Mononuclear cell (primary cell): ENCODE results near the gene BOD1L1. TPM values are rescaled to one million over a fixed set of nuclear protein-coding genes. Genes with fewer than 3 reads are reported as not detected.

Source experiments
- H3K27me3 ChIP-seq: 2 replicates; pipeline ENCODE4 v1.6.0; 2011; ENCODE audit warnings: low read length, control low read depth; ENCODE audit not compliant: insufficient read depth
- H3K4me1 ChIP-seq: 2 replicates; pipeline ENCODE4 v1.5.1; 2011; ENCODE audit warnings: mild to moderate bottlenecking, low read length, control low read depth; ENCODE audit not compliant: insufficient read depth
- H3K4me3 ChIP-seq: 2 replicates; pipeline ENCODE4 v1.5.1; 2011; ENCODE audit warnings: mild to moderate bottlenecking, low read length, moderate library complexity
- H3K9me3 ChIP-seq: 2 replicates; pipeline ENCODE4 v1.5.1; 2011; ENCODE audit warnings: low read depth, mild to moderate bottlenecking, control low read depth, low read length
- total RNA-seq: library from RNA; depleted of rRNA; stranded (reverse); fragments of >200 nt; gene quantifications from one replicate; pipeline ENCODE4 v1.2.3, GENCODE V29; 2012

Gene BOD1L1
- total RNA-seq, 1 donor: 48.7 TPM

DNA sequence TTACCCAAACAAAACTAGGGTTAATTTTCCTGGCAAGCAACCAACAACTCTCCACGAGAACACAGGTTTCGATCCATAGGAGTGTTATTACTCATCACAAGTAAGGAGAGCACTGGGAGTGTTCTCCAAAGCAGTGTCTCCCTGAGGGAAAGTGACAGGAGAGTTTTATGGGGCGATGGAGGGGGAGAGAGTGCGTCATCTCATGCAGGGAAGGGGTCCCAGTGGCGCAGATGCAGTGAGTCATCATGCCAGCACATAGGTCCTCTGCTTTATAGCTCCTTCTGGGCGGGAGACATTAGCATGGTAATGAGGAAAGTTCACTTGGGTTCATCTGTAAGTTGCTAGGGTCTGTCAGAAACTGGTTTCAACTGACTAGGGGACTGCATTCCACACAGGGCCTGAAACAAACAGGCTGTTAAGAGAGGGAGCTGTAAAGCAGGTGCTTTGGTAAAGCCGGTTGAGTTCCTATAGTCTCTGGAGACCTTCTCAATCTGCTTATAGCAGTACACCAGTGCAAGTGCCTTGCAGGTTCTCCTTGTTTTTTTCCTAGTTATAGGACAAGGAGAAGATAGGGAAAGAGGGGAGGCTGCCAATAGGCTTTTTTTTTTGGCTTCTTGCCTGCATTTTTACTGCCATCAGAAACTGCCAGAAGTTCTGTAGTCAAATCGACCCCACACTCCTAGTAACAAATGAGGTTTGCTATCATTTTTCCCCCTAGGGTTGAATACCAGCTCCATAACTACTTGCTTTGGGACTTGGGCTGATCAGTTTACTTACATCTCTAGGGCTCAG is 12.8 kb upstream of the BOD1L1 start:
- Histone ChIP-seq H3K4me3 (no peak overlapping the region), H3K4me1 (no peaks in the 10 kb centered on the region), H3K27me3 (peaks cover 25% of the 10 kb centered on the region), H3K9me3 (no peaks in the 10 kb centered on the region)

DNA sequence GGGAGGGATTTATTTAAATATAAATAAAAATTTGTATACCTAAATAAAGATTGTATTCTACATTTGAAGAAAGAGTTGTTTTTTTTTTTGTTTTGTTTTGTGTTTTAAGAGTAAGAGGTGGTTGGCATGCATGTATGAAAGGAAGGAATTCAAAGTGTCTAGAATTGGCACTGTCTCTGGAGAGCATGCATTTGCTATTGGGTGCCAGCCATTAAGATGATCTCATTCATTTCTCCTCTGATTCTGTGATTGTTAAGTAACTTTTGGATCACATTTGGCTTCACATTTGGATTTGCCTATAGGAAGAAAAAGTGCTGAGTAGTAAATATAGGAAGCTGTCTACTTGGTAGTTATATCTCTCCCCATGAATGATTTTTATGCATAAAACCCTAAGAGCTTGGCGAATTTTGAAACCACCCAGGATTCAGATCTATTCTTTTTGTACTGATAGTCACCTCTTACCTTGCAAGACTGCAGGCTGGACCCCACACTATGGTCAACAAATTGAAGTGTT is 7.8 kb upstream of the BOD1L1 start:
- Histone ChIP-seq H3K27me3 (peaks cover 26% of the 10 kb centered on the region), H3K4me1 (no peaks in the 10 kb centered on the region), H3K4me3 (no peak overlapping the region), H3K9me3 (no peaks in the 10 kb centered on the region)

DNA sequence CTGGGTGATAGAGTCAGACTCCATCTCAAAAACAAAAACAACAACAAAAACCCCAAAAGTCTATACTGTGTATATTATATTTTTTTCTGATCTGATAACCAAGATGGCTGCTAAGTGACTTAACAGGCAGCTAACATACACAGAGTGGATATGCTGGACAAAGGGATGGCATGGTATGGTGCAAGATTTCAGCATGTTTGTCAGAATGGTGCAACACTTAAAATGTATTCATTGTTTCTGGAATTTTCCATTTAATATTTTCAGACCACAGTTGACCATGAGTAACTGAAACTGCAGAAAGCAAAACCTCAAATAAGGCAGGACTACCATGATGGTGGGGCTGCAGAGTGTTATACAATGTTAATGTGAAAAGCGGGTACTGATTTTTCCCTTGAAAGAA is 6.1 kb upstream of the BOD1L1 start:
- H3K4me3 ChIP-seq: no peak overlapping the region
- H3K4me1 ChIP-seq: no peaks in the 10 kb centered on the region
- H3K9me3 ChIP-seq: no peaks in the 10 kb centered on the region
- peaks cover 13% of the 10 kb centered on the region for H3K27me3 ChIP-seq

DNA sequence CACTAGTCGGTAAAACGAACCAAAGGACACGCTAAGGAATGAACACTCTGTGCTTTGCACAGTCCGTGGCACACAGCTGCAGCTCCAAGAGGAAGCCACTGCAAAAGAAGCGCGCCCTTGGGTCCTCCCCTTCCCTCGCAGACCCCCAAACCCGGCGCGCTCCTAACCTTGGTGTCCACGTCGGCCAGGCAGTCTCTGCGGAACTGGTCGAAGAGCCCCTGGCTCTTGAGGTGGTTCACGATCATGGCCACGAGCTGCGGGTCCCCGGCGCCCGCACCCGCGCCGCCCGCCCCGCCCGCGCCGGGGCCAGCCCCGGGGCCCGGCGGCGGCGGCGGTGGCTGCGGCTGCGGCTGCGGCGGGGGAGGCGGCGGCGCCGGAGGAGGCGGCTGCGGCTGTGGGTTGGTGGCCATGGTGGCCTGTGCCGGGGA is 333 bp downstream of the BOD1L1 start:
- Histone ChIP-seq H3K27me3 (no peaks in the 10 kb centered on the region), H3K4me1 (peaks cover 33% of the 10 kb centered on the region), H3K9me3 (no peaks in the 10 kb centered on the region), H3K4me3 (peak overlapping the region; percentile 86)

DNA sequence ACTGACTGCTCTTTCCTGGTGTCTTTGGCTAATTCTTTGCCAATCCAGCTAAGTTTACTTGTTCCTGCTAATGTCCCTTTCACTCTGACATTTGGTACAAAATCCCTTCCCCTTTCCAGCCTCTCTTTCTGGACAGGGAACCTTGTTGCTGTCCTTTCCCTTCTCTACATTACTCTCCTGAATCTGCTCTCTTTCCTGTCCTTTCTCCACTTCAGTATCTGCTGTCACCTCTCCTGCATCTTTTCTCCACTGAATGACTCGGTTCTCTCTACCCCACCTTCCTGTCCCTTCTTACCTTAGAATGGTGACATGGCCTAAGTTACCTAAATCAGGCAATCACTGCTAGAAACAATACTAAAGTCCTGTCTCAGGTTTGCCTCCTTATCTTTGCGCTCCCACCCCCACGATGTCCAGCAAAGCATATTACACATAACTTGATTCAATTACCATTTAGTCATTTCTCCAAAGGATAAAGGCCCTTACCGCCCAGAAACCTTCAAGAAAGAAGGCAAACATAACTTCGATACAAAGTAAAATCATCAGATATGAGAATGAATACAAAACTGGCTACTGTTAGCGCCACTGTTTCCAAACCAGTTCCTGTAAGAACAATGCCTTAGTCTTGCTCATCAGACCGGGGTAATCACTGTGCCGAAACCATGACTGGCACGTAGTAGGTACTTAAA is 890 bp downstream of the BOD1L1 start:
- Histone ChIP-seq H3K9me3 (no peaks in the 10 kb centered on the region), H3K27me3 (no peaks in the 10 kb centered on the region), H3K4me1 (peaks cover 33% of the 10 kb centered on the region), H3K4me3 (peak overlapping the region; percentile 86)

DNA sequence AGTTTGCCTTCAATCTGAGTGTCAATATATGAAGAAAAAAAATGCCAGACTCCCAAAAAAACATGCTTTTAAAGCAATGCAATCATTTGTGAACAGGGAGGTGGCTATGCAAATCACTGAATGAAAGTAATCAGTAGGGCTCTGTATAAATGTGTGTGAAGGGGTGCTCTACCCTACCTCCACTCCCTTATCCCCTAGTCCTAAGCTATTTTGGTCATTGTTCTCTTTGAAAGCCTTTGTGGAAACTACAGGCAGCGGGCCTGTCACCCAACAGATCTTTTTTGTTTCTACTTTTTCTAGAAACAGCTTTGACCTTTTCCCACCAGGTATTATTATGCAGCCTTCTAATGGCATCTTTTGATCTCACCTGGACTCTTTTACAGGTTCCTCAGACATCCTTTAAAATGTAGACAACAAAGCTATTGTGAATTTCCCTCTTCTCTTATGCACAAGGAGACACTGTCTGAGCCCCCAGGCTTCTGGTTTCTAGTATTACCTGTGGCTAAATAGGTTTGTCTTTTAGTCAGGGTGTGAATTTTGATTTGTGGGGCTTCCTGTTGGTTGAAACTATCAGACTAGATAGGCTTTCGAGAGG is 9.2 kb downstream of the BOD1L1 start:
- H3K4me1 ChIP-seq: peaks cover 24% of the 10 kb centered on the region
- no peak overlapping the region for H3K4me3 ChIP-seq
- H3K27me3 ChIP-seq: no peaks in the 10 kb centered on the region
- no peaks in the 10 kb centered on the region for H3K9me3 ChIP-seq

DNA sequence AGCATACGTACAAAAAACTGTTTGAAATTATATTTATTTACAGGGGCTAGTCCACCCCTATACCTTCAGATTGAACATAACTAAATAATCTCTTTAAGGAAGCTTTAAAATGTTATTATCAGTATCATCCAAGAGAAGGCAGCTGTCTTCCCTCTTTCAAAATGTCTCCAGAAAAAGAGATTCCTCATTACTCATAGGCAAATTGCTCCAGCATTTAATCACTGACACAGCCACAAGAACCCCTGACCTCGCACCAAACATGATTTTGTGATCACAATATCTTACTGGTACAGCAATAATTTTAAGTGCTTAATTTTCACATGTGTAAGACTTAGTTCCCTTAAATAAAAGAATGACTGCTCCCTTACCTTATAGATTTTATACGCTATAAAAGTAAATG is 9.7 kb downstream of the BOD1L1 start:
- peaks cover 21% of the 10 kb centered on the region for H3K4me1 ChIP-seq
- no peaks in the 10 kb centered on the region for H3K27me3 ChIP-seq
- H3K4me3 ChIP-seq: no peak overlapping the region
- no peaks in the 10 kb centered on the region for H3K9me3 ChIP-seq

DNA sequence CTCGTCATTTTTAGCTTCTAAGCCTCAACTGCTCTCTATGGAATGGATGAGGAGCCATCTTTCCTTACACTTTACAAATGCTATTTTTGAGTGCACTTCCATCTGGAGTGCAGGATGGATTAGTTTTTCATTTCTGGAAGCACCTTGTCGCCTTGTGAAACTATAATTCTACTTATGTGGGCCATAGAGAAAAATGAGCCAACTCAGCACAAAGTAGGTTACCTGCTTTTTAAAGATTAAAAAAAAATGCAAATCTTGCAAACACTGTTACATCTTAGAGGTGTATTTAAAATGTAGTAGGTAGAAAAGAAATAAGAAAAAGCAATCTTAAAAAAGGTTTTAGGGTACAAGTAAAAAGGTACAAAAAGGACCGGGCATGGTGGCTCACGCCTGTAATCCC is 10.9 kb downstream of the BOD1L1 start:
- Histone ChIP-seq H3K4me3 (no peak overlapping the region), H3K9me3 (no peaks in the 10 kb centered on the region), H3K27me3 (no peaks in the 10 kb centered on the region), H3K4me1 (peaks cover 25% of the 10 kb centered on the region)

DNA sequence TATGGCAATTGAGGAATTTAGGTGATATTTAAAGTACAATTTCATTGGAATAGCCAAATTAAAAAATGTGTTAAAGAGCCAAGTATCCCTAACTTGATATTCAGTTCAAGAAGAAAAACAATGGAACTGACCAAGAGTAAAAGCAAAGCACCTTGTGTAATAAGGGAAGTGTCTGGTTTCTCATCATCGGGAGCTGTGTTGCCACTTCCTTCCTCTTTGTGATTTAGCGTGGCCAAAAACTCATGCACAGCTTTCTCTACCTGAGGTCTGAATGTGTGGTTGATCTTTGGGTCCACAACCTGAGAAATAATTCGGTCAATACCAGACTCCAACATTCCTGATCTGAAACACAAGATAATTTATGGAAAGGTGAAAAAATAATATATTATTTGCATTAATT is 12.4 kb downstream of the BOD1L1 start:
- Histone ChIP-seq H3K27me3 (no peaks in the 10 kb centered on the region), H3K9me3 (no peaks in the 10 kb centered on the region), H3K4me1 (peaks cover 25% of the 10 kb centered on the region), H3K4me3 (no peak overlapping the region)

DNA sequence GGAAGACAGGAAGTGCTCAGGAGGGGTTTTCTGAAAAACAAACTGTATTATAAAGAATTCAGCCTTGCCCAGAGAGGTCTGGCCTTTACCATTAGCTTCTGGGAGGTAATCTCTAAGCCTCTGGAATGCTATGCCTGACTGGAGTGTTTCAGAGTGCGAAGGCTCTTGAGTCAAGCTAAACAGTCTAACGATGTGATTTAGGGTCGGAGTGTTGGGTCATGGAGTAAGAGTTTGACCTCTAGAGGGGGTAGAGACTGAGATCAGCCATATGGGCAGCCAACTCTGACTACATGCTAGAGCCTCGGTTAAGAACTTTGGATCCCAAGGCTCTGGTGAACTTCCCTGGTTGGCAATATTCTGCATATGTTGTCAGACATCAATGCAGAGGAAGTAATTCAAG is 15.0 kb downstream of the BOD1L1 start:
- H3K4me1 ChIP-seq: peaks cover 25% of the 10 kb centered on the region

DNA sequence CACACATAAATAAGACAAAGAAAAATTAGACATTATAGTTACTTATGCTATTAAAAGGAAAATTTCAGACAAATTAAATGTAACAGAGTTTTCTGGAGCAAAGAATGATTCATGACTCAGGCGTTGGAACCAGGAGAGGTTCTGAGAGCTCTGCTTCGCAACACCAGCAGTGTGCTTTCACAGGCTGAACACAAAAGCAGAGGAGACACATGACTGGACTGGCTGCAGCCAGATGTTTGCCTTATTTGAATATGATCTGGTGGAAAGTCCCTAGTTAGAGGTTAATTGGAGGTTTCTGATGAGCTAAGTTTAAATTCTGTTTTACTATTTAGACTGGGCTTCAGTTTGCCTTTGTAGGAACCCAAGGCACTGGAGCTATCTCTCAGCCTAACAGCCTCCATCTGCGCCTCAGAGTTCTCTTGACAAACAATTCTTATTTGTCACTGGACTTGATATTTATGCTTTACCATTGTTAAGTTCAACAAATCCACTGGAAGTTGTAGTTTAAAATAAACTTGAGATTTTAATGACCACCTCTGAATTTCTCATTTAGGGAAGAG is 16.2 kb downstream of the BOD1L1 start:
- no peaks in the 10 kb centered on the region for H3K27me3 ChIP-seq
- peaks cover 25% of the 10 kb centered on the region for H3K4me1 ChIP-seq
- H3K9me3 ChIP-seq: no peaks in the 10 kb centered on the region
- no peak overlapping the region for H3K4me3 ChIP-seq

More for the DNA sequence above, 15.0 kb downstream of the BOD1L1 start:
- Histone ChIP-seq H3K9me3 (no peaks in the 10 kb centered on the region), H3K27me3 (no peaks in the 10 kb centered on the region), H3K4me3 (no peak overlapping the region)

DNA sequence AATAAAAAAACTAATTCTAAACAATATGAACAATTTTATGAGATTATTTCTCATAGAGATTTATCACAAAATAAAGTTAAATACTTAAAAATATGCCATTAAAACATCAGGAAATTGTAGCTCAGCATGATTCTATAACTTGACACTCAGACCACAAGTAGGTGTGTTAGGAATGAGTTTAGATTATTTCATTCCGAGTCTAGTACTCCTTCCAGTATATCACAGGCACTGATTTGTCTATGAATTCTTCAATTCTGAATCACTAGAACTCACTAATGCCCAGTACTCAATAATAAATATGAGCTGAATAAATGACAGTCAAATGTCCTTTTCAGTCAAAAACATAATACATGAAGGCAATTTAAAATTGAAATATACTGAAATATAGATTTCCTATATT is 22.2 kb downstream of the BOD1L1 start:
- Histone ChIP-seq H3K4me1 (peaks cover 20% of the 10 kb centered on the region), H3K4me3 (no peak overlapping the region), H3K9me3 (no peaks in the 10 kb centered on the region), H3K27me3 (no peaks in the 10 kb centered on the region)

DNA sequence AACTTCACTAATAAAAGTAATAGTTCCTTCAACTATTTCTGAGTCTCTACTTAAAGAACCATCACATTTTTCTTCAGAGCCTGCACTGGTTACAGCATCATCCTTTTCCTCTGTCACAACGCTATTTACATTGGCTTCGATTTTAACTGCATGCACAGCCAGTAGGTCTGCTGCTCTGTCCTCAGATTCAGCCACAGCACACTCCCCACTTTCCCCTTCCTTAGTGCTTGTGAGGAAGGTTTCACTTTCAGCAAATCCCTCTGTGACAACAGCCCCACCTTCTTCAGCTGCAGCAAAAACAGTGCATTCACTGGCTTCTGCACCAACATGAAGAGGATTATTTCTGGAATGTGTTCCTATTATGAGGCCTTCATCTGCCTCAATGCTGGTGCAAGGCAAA is 25.7 kb downstream of the BOD1L1 start:
- peaks cover 24% of the 10 kb centered on the region for H3K4me1 ChIP-seq
- H3K27me3 ChIP-seq: no peaks in the 10 kb centered on the region
- H3K9me3 ChIP-seq: no peaks in the 10 kb centered on the region
- no peak overlapping the region for H3K4me3 ChIP-seq

DNA sequence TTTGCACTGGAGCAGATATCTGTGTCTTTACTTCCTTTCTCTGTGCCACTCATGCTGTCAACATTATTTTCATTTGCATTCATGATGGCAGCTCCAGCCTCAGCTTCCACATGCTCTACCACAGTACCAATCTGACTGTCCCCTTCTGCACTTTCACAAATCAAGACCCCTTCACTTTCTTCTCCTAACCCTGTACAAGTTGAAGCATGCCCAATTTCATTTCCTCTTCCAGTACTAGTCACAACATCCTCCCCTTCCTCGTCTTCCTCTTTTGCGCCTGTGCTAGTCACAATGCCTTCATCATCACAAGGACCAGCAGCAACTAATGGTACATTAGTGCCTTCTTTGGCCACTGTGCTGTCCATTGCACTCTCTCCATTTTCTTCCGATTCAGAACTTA is 26.5 kb downstream of the BOD1L1 start:
- Histone ChIP-seq H3K9me3 (no peaks in the 10 kb centered on the region), H3K4me1 (peaks cover 24% of the 10 kb centered on the region), H3K4me3 (no peak overlapping the region), H3K27me3 (no peaks in the 10 kb centered on the region)

DNA sequence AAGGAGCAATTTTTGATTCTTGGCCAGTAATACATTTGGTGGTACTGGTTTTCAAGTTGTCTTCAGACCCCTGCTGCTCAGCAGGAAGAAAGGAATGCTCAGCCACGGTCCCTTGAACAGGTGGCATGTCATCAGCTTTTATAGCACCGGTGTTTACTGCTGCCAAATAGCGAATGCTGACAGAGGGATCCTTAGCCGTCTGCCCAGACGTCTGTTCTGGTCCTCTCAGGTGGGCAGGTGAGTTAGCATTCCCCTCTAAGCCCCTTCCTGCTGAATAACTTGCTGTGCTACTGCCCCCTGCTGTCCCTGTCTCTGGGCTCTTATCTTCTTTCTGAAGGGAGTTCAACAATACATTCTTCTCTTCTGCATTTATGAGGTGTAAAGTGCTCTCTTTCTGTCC is 28.4 kb downstream of the BOD1L1 start:
- Histone ChIP-seq H3K27me3 (no peaks in the 10 kb centered on the region), H3K9me3 (no peaks in the 10 kb centered on the region), H3K4me3 (no peak overlapping the region), H3K4me1 (peaks cover 24% of the 10 kb centered on the region)
